ENCODE results near the gene E2F1.
"Not testable (repeated sequence)": the region's sequence is repeated elsewhere in the genome, so short reads cannot be mapped to it uniquely, and the experiment has no call there.

The E2F1 gene

GRCh38 chr20:33709905-33710541 lies 23.8 kb upstream of the E2F1 start:
- DNase-seq = no peak

DNA sequence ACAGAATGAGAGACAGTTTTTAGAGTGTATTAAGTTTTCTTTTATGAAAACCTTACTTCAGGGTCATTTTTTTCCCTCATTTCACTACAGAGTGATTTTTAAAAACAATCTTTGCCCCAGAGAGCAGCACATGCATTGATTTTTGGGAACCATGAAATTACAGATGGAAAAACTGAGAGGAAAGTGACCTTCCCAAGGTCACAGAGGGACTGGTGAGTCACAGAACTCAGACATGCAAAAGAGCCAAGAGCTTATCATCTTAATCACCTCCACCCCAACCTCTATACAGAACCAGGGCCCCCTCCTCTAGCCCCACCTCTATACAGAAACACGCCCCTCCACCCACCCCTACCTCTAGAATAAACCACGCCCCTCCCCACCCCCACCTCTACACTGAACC lies 23.2 kb upstream of the E2F1 start:
- peak; percentile 28 for DNase-seq

DNA sequence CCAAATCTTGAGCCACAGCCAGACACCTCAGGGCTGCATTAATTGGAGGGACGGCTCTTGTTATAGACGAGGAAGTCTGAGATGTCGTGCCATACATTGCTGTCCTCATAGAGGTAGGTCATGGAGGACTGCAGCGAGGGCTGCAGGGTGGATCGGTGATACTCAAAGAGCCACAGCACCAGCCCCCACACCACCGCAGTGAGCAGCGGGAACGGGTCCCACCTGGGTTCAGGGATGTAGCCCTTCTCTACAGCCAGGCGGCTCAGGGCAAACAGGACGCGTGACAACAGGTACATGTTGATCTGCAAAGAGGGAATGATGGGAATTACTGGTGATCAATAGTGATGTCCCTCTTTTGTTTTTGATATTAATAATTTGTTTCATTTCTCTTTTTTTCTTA lies 21.5 kb upstream of the E2F1 start:
- no peak for DNase-seq

DNA sequence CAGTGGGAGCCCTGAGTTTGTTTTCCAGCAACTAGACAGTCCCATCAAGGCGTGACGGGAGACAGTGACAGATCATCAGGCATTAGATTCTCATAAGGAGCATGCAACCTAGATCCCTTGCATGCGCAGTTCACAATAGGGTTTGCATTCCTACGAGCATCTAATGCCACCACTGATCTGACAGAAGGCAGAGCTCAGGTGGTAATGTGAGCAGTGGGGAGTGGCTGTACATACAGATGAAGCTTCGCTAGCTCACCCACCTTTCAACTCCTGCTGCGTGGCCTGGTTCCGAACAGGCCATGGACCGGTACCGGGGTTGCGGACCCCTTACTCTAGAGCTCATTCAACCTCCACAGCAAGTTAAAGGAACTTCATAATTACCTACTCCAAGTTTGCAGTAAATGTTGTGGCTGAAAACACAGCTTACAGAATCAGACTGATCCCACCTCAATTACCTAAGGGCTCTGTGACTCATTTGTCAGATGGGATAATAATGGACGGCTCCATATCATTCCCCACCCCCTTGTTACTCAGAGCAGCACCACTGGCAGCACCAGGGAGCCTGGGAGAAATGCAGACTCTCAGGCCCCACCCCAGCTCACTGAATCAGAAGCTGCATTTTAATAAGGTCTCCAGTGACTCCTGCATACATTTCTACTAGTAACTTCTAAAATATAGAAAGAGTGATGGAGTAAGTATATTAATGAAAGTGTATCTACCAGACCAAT lies 18.2 kb upstream of the E2F1 start:
- no peak for DNase-seq

DNA sequence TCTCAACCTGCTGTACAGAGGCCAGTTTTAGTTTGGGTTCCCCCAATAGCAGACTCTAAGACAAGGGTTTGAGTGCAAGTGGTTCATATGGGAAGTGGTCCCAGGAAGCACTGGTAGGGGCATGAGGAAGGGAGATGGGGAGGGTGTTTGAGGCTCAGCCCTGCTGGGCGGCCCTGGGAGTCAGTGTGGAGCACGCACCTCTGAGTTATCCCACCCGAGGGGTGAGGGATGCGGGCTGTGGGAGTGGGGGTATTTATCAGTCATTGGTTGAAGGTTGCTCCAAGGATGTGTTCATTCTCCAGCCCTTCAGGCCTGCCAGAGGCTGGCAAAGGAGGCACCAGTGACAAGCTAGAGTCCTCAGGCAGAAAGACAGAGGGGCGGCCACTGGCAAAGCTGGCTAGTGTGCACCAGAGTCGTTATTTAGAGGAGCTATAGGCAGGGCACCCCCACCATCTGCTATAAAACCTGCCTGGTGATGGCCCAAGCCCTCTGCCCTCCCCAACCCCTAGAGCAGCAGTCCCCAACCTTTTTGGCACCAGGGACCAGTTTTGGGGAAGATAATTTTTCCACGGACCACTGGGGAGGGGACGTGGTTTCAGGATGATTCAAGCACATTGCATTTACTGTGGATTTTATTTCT lies 17.4 kb upstream of the E2F1 start:
- no peak for DNase-seq

DNA sequence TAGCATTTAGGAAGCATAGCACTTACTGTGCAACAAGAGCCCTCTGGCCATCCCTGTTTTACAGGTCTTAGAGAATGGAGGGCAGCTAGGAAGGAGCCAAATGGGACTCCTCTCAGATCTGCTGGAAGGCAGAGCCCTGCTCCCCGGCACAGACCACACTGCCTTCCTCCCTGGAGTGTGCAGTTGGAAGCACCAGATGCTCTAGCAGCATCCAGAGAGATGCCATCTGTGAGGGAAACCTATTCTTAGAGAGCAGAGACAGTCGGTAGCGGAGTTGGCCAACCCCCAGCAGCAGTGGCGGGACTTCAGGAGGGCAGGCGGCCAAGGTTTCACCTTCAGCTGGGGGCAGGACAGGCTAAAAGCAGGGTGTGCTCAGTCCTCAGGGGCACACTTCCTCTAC lies 16.7 kb upstream of the E2F1 start:
- no peak for DNase-seq

DNA sequence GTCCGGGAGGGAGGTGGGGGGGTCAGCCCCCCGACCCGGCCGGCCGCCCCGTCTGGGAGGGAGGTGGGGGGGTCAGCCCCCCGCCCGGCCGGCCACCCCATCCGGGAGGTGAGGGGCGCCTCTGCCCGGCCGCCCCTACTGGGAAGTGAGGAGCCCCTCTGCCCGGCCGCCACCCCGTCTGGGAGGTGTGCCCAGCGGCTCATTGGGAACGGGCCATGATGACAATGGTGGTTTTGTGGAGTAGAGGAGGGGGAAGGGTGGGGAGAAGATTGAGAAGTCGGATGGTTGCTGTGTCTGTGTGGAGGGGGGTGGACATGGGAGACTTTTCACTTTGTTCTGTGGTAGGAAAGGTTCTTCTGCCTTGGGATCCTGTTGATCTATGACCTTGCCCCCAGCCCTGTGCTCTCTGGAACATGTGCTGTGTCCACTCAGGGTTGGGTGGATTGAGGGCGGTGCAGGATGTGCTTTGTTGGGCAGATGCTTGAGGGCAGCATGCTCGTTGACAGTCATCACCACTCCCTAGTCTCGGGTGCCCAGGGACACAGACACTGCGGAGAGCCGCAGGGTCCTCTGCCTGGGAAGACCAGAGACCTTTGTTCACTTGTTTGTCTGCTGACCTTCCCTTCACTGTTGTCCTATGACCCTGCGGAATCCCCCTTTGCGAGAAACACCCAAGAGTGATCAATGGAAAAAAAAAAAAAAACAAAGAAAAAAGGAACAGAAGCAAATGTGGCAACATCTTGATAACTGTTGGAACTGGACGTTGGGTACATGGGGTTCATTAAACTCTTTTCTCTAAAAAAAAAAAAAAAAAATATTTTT lies 15.7 kb upstream of the E2F1 start:
- DNase-seq = no peak

GRCh38 chr20:33700696-33701441 lies 14.7 kb upstream of the E2F1 start:
- not testable (repeated sequence) for DNase-seq

DNA sequence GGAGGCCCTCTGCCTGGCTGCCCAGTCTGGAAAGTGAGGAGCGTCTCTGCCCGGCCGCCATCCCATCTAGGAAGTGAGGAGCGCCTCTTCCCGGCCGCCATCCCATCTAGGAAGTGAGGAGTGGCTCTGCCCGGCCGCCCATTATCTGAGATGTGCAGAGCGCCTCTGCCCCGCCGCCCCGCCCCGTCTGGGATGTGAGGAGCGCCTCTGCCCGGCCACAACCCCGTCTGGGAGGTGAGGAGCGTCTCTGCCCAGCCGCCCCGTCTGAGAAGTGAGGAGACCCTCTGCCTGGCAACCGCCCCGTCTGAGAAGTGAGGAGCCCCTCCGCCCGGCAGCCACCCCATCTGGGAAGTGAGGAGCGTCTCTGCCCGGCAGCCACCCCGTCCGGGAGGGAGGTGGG lies 12.8 kb upstream of the E2F1 start:
- DNase-seq = not testable (repeated sequence)

GRCh38 chr20:33697129-33697528 lies 10.9 kb upstream of the E2F1 start:
- DNase-seq = no peak

DNA sequence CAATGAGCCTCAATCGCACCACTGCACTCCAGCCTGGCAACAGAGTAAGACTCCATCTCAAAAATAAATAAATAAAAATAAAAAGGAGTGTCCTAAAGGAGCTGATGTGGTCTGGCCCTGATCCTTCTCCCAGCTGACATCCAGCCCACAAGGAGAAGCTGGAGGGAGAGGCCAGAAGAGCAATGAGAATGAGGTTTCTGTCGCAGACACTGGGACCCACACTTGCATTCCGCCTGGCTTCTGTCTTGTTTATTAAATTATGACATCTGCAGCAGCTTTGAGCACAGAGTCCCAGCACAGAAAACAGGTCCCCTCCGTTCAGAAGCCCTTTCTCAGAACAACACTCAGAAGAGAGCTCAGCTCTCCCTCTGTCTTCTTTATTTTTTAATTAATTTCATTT lies 10.3 kb upstream of the E2F1 start:
- DNase-seq = no peak

DNA sequence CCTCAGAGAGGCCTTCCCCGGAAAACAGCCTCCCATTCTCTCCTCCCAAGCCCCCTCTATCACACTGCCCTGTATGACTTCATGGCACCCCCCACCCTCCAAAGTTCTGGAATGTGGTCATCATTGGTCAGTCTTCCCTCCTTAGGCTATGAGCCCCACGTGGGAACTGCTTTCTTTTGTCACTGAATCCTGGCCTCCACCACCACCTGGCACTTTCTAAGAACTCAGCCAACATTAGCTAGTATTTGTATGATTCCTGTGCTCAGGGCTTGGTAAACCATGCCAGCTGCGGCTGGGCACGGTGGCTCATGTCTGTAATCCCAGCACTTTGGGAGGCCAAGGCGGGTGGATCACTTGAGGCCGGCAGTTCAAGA lies 8.4 kb upstream of the E2F1 start:
- DNase-seq = no peak

DNA sequence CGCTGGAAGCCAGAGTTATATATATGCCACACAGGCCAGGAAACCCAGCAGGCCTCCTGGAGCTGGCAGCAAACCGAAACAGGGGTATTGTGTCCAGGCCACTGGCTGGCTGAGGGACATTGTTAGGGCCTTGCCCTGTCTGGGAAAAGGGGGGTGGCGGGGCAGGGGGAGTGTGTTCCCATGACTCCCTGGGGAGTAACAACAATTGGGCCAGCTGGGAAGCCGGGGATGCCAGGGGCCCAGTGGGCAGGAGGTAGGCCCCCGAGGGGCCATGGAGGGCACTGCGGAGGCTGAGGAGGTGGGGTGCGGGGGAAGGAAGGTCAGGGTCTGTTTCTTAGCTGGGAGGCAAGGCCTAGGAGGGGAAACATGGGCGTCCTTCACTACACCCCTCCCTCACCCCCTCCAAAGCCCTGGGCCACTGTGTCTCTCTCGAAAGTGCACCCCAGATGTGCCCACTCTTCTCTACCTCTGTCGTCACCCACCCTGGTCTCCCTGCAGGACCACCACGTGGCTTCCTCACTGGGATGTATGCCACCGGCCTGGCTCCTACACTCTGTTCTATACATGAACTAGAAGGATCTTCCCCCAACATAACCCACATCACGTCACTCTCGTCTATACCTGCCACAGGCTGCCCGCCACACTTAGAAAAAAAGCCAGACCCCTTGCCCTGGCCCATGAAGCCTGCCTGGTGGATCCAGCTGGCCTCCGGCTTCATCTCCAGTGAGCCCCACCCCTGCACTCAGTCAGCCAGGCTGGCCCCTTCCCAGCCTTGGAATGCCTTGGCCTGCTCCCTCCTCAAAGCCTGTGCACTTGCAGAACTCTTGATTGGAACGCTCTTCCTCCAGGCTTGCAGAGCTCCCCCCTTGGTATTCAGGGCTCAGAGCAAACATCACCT lies 7.8 kb upstream of the E2F1 start:
- no peak for DNase-seq

DNA sequence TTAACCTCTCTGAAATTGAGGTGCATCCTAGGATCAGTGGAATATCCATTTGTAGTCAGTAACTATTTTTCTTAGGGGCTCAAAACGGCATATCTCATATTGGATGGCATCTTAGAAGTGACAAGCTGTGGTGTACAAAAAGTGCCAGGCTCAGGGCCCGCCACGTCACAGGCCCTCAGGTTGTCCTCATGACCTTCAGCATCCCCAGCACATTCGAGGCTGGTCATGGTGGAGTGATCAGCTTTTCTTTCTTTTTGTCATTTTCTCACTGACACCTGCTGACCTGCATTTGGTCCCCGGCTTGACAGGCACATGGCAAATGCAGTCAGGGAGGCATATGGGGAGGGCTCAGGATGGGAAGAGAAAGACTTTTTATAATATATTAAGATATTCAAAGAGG lies 7.1 kb upstream of the E2F1 start:
- DNase-seq = no peak

GRCh38 chr20:33689973-33690372 lies 3.8 kb upstream of the E2F1 start:
- peak; percentile 97 for DNase-seq

DNA sequence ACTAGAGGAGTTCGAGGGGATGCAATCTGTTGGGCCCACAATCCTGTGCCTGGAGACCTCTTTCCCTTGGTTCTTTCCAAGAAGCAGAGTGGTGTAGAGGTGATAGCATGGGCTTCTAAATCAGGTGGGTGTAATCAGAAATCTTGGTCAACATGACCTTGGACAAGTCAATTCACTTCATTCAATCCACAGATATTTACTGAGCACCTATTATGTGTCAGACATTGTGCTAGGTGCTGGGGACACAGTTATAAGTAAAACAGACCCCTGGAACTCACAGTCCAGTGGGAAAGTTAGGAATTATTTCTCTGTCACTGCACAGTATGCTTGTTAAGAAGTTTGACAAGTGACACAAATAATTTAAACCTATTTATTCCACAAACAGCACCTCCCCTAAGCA lies 3.3 kb upstream of the E2F1 start:
- DNase-seq = no peak

- peak; percentile 71 for DNase-seq
These were observed 2.8 kb upstream of the E2F1 start for GRCh38 chr20:33688938-33689424.

- DNase-seq = no peak
These were observed 2.1 kb upstream of the E2F1 start for GRCh38 chr20:33687993-33688937.

DNA sequence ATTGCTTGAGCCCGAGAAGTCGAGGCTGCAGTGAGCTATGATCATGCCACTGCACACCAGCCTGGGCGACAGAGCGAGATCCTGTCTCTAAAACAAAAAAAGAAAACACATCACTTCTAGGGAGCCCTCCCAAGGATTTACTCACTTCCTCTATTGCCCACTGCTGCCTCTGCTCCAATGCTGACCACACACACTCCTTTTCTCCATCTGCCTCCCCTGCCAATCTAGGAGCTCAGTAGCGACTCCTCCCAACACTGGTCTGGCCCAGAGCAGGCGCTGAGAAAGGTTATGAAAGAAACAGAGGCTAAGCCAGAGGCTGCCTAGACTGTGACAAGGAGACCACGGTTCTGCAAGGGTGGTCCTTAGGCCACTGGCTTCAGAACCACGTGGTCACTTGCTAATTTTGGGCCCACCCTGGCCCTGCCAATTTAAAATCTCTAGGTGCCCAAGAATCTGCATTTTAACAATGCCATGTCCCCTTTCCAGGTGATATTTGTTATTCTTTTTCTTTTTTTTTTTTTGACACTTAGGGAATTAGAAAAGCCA lies 1.3 kb upstream of the E2F1 start:
- DNase-seq = peak; percentile 65

DNA sequence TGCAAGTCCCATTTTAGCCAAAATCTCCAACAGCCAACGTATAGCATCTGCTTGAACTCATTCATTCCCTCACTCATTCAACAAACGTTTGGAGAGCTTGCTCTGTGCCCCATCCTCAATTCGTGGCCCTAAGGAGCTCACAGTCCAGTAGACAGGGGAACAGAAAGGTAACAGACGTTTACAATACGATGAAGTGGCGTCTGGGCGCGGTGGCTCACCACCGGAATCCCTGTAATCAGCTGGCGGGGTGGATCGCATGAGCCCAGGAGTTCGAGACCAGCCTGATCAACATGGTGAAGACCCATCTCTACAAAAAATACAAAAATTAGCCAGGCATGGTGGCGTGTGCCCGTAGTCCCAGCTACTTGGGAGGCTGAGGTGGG lies 790 bp upstream of the E2F1 start:
- DNase-seq = no peak

All from OCI-M1 (cell line).